Activated T-helper 1 cell treated with anti-CD3 and anti-CD28 coated beads, Interleukin-2, amount 50 U/mL, for 16 hours (primary cell): Measurements from ENCODE around the gene COA4.

Experiments used
- DNase-seq, 2 donors: peaks; one replicate each; pipeline ENCODE4 v3.0.0-alpha.2; 2020; ENCODE audit warnings: low read depth in 1 of 2, low spot score in 1 of 2

The COA4 gene

GRCh38 chr11:73866095-73866579 lies 10.5 kb downstream of the COA4 start:
- DNase-seq, result no peak

GRCh38 chr11:73862986-73863385 lies 13.7 kb downstream of the COA4 start:
- DNase-seq, result no peak

DNA sequence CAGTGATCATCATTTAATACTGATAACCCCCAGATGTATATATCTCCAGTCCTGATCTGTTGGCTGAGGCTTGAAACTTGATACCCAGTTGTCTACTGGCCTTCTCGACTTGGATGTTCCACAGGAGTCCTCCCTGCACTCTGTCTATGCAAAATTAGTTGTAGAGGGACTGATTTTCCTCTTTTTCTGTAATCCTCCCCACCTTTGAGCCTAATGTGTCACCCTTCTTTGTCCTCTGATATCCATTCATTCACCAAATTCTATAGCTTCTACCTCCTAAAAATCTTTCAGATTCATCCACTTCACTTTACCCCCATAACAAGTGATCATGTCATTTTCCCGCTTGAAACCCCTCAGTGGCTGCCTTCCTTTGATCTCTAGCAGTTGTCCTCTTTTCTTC lies 16.4 kb downstream of the COA4 start:
- DNase-seq, result no peak

DNA sequence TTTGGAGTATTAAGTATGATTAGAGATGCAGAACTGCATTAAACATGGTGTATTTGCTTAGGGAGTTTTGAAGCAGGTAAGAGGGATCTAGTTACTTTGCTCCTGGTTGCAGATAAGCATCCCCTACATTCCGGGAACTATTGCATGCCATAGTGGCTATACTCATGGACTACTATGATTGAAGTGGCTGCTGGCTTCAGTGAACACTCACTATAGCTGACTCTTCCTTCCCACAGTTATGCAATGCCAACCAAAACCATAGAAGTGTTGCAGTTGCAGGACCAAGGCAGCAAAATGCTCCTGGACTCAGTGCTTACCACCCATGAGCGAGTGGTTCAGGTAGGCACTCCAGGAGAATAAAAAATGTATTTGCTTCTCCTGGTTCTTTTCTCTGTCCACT lies 17.0 kb downstream of the COA4 start:
- DNase-seq, result no peak

DNA sequence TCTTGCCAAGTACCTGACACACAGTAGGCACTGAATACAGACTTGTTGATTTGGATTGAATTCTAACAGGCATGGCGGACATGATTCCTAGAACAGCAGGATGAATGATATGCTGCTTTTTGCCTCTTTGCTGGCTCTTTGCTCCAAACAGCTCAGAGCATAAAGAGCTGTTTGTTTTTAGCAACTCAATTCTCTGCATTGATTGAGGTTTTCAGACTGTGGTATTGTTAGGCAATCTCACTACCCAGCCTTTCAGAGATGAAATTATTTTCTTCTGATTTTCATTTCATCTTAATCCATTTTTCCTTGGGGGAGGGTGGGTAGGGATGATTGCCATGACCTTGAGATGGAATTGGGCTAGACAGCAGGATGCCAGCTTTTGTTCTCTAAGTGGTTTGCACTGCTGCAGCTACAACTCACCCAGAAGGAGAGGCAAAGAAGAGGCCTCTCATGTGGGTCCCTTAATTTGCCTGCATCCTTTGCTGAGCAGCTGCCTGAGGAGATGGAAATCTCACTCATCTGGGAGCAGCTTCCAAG lies 20.5 kb downstream of the COA4 start:
- DNase-seq, result no peak

DNA sequence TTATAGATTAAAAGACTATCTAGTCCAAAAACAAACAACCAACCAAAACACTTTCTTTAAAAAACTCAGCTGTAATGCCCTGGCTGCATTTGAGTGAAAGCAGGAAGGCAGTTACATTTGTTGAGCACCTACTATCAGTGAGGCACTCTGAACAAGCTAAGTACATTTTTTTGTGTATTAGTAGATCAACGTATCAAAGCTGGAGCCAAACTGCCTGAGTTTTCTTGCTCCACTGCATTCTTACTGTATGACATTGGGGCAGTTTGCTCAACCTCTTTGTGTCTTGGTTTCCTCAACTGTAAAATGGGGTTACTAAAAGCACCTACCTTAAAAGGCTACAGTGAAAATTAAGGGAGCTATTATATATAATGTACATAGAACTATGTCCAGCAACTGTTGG lies 22.0 kb downstream of the COA4 start:
- DNase-seq, result no peak

- DNase-seq, result no peak
Measured at GRCh38 chr11:73852049-73852448, 24.6 kb downstream of the COA4 start.

- DNase-seq, result no peak
Measured at GRCh38 chr11:73851046-73851764, 25.4 kb downstream of the COA4 start.

DNA sequence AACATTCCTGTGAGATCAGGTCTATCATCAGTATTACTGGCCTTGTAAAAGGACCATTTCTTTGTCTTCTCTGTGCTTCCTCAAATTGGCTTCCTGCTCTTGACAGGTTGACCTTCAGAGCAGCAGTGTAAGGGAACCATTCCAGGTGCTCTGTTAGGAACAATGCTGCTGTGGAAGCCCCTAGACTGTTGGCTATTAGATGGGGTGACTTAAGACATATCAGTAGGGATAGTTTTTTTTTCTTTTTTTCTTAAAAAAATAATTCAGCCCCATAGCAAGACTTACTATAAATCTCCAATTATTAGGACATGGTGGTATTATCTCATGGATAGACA lies 37.6 kb downstream of the COA4 start:
- DNase-seq, result no peak

GRCh38 chr11:73838443-73839122 lies 38.1 kb downstream of the COA4 start:
- DNase-seq, result no peak

DNA sequence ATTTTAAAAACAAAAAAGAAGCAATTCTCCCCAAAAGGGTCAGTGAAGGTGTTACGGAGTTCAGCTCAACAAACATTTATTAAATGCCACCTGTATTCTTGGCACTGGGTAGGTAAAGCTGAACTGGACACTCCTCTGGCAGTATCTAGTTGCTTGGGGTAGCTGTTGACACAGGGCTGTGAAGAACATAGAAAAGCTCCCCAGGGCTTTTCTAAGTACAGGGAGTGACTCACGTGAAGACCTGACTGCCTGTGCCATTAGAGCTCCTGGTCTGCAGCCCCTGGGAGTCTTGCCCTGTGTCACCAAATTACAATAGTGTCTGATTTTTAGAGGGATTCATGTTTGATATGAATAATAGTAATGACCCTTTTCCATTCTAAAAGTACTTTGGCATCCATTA lies 43.6 kb downstream of the COA4 start:
- DNase-seq, result no peak

DNA sequence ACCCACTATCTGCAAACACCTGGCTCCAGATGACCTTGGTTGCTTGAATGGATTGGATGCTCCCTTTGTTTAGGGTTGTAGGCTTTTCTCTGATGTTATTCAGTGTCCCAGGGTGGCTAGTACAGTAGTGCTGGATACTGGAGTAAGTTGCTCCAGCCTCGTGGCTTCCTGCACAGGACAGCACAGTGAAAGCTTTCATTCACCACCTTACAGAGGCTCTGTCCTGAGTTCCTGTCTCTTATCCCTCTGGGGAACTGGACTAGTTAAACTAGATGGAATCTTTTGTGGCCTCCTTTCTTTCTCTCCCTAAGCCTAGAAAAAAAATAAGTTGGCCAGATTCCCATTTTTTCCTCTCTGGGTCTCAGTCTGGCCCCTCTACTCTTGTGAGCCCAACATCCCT lies 46.4 kb downstream of the COA4 start:
- no peak for DNase-seq
